Osteoblast (primary cell): ENCODE measurements around the gene NFIA. TPM values are rescaled to one million over a fixed set of nuclear protein-coding genes. Genes with fewer than 3 reads are reported as not detected.

Experiments used
- DNase-seq: peaks from one replicate; pipeline ENCODE4 v3.0.0; 2011; ENCODE audit warnings: low spot score, mixed read lengths; ENCODE audit not compliant: insufficient read length; ENCODE audit errors: missing footprints
- H2AFZ ChIP-seq: 2 replicates; pipeline ENCODE4 v1.6.0; 2011; ENCODE audit warnings: mild to moderate bottlenecking, low read length
- H3K27ac ChIP-seq: 2 replicates; pipeline ENCODE4 v1.5.1; 2011; ENCODE audit warnings: mild to moderate bottlenecking, low read depth, low read length, moderate library complexity
- H3K27me3 ChIP-seq: 2 replicates; pipeline ENCODE4 v1.6.0; 2012; ENCODE audit warnings: mild to moderate bottlenecking, control low read depth, inconsistent platforms, low read length, moderate library complexity; ENCODE audit not compliant: insufficient read depth
- H3K36me3 ChIP-seq: 2 replicates; pipeline ENCODE4 v1.5.1; 2011; ENCODE audit warnings: mild to moderate bottlenecking, low read length, control low read depth, moderate library complexity; ENCODE audit not compliant: insufficient read depth
- H3K4me1 ChIP-seq: 2 replicates; pipeline ENCODE4 v1.5.1; 2011; ENCODE audit warnings: mild to moderate bottlenecking, low read length, control low read depth, moderate library complexity; ENCODE audit not compliant: insufficient read depth
- H3K4me2 ChIP-seq: 2 replicates; pipeline ENCODE4 v1.6.0; 2011; ENCODE audit warnings: mild to moderate bottlenecking, low read length; ENCODE audit not compliant: insufficient read depth
- H3K4me3 ChIP-seq: fragments of 200-600 bp; sonication (generic); 3 replicates; pipeline ENCODE4 v1.5.1; 2012; ENCODE audit warnings: mild to moderate bottlenecking, low read length, inconsistent platforms; ENCODE audit not compliant: insufficient read depth
- H3K79me2 ChIP-seq: 2 replicates; pipeline ENCODE4 v1.6.0; 2012; ENCODE audit warnings: mild to moderate bottlenecking, low read length, control low read depth, inconsistent platforms; ENCODE audit not compliant: insufficient read depth
- H3K9me3 ChIP-seq: 2 replicates; pipeline ENCODE4 v1.5.1; 2011; ENCODE audit warnings: low read depth, low read length, control low read depth
- H4K20me1 ChIP-seq: 2 replicates; pipeline ENCODE4 v1.6.0; 2012; ENCODE audit warnings: mild to moderate bottlenecking, low read length, control low read depth; ENCODE audit not compliant: insufficient read depth
- total RNA-seq: library from RNA; depleted of rRNA; stranded (reverse); fragments of >200 nt; gene quantifications from 2 replicates; pipeline ENCODE4 v1.2.3, GENCODE V29; 2012
- TF ChIP-seq, protein P1 (sequence below): IDR thresholded peaks from 2 replicates; pipeline ENCODE4 v1.5.1; 2011; ENCODE audit warnings: mild to moderate bottlenecking, low read depth, low read length, moderate library complexity; ENCODE audit errors: extremely low read depth

The NFIA gene
- total RNA-seq, 1 donor = 7.2 TPM

DNA sequence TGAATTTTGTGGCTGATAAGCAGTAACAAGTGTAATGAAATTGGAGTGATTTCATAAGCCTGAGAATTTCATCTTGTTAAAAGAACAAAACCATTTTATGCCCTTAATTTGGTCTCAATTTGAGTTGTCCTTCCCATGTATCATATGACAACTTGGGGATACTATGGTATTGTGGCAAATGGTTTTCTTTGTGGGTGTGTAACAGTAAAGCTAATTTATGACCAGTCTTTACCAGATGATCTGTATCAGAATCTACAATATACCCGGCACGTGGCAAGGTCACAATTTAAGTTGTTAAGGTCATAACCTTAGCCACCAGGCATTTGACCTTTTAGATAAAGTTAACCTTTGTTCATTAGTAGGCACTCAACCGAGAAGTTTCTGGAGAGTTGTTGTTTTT is 9.1 kb downstream of the NFIA start:
- H2AFZ ChIP-seq = no peak overlapping the region
- H3K27ac ChIP-seq = no peak overlapping the region
- H3K27me3 ChIP-seq = no peaks in the 10 kb centered on the region
- peaks cover 9% of the 10 kb centered on the region for H3K79me2 ChIP-seq
- no peaks in the 10 kb centered on the region for H3K9me3 ChIP-seq
- H4K20me1 ChIP-seq = no peaks in the 10 kb centered on the region
- peaks cover 10% of the 10 kb centered on the region for H3K4me1 ChIP-seq
- H3K36me3 ChIP-seq = peaks cover 7% of the 10 kb centered on the region
- DNase-seq = no peak
- no peak overlapping the region for H3K4me3 ChIP-seq
- H3K4me2 ChIP-seq = no peak overlapping the region
- TF ChIP-seq, protein P1, sequence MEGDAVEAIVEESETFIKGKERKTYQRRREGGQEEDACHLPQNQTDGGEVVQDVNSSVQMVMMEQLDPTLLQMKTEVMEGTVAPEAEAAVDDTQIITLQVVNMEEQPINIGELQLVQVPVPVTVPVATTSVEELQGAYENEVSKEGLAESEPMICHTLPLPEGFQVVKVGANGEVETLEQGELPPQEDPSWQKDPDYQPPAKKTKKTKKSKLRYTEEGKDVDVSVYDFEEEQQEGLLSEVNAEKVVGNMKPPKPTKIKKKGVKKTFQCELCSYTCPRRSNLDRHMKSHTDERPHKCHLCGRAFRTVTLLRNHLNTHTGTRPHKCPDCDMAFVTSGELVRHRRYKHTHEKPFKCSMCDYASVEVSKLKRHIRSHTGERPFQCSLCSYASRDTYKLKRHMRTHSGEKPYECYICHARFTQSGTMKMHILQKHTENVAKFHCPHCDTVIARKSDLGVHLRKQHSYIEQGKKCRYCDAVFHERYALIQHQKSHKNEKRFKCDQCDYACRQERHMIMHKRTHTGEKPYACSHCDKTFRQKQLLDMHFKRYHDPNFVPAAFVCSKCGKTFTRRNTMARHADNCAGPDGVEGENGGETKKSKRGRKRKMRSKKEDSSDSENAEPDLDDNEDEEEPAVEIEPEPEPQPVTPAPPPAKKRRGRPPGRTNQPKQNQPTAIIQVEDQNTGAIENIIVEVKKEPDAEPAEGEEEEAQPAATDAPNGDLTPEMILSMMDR = no peak

DNA sequence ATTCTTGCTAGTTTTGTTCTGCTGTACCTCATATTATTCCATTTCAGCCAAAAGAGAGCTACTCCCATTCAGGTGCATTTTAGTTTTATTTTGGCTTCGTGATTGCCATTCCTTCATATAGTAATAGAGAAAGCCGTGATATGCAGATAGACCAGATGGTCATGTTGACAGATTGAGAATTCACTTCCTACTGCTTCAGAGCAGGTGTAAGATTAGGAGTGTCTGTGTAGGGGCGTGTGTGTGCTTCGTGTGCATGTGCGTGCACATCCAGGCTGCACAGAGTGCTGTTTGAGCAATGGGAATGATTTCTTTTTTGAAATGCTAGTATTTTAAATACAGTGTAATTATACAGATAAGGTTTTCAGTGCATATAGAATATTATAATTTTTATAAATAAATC is 10.3 kb downstream of the NFIA start:
- Histone ChIP-seq H3K4me2 (no peak overlapping the region), H2AFZ (no peak overlapping the region), H3K9me3 (no peaks in the 10 kb centered on the region), H3K27me3 (no peaks in the 10 kb centered on the region), H3K4me1 (peaks cover 10% of the 10 kb centered on the region), H3K4me3 (no peak overlapping the region), H4K20me1 (no peaks in the 10 kb centered on the region), H3K27ac (no peak overlapping the region), H3K79me2 (peaks cover 7% of the 10 kb centered on the region), H3K36me3 (peaks cover 7% of the 10 kb centered on the region)
- DNase-seq = no peak
- TF ChIP-seq, protein P1 = no peak

DNA sequence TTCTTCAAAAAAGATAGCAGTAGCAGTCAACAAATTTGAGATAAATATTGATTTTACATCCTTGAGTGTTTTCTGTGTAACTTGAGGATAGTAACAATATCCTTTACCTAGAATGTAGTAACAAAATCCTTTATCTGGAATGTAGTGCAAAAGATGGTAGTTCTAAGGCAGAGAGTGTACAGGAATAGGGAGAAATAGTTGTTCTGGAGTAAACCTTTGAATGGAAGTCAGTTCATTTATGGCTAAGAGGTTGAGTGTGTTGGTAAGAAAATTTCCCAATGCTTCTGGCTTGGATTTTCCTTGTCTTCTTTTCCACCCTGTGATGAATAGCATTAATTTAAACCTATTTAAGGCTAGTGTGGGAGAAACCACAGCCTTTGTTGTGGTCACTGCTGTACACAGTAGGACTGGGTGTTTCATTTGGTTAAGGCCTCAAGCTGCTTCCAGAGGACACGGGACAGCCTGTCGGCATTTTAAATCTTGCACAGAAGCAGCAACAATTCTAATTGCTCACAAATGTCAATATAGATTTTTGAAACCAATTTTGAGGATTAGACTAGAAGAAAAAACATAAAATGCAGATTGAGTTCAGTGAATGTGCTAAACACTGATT is 11.3 kb downstream of the NFIA start:
- TF ChIP-seq, protein P1 = no peak
- H3K4me1 ChIP-seq = peaks cover 11% of the 10 kb centered on the region
- H3K4me3 ChIP-seq = no peak overlapping the region
- no peak for DNase-seq
- peak overlapping the region; percentile 27 for H2AFZ ChIP-seq
- peaks cover under 1% of the 10 kb centered on the region for H3K36me3 ChIP-seq
- peak overlapping the region; percentile 66 for H3K4me2 ChIP-seq
- peak overlapping the region; percentile 13 for H3K27ac ChIP-seq
- H3K79me2 ChIP-seq = peaks cover 6% of the 10 kb centered on the region
- H3K9me3 ChIP-seq = no peaks in the 10 kb centered on the region
- H3K27me3 ChIP-seq = no peaks in the 10 kb centered on the region
- no peaks in the 10 kb centered on the region for H4K20me1 ChIP-seq

DNA sequence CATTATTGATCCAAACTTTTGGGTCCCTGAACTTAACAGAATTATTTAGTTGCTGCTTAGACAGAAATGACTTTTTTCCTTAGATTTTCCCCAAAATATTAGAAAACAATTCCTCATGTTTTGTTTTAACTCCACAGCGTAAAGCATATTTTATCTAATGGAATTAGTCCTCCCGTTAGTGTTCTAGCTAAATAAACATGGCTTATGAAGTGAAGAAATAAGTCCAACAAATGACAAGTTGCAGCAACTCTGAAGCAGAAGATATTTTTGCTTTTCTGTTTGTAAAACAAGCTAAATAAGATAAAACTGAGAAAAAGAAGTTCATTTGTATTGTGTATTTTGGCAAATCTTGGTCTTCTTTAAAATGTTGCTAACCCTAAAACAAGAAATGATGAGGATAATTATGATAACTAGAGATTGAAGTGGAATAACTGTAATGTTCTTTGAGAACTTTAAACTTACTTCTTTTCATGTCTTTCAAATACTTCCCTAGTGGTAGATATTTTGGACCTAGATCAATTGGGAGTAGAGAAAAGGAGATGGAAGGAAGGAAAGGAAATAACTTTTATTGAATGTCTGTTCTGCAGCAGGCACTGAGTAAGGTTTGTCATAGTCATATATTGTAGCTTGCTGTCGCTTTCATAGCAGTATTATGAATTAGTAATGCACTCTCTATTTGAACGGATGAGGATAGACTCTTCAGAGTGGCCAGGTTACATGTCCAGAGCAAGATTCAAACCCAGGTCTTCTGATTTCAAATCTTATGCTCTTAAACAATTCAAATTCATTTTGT is 12.5 kb downstream of the NFIA start:
- no peaks in the 10 kb centered on the region for H4K20me1 ChIP-seq
- H3K4me1 ChIP-seq = peaks cover 11% of the 10 kb centered on the region
- peak overlapping the region; percentile 66 for H3K4me2 ChIP-seq
- peak overlapping the region; percentile 13 for H3K27ac ChIP-seq
- H2AFZ ChIP-seq = no peak overlapping the region
- H3K27me3 ChIP-seq = no peaks in the 10 kb centered on the region
- no peak overlapping the region for H3K4me3 ChIP-seq
- peaks cover 9% of the 10 kb centered on the region for H3K79me2 ChIP-seq
- TF ChIP-seq, protein P1 = no peak
- H3K36me3 ChIP-seq = no peaks in the 10 kb centered on the region
- H3K9me3 ChIP-seq = no peaks in the 10 kb centered on the region
- DNase-seq = no peak
